GM12878 (cell line): ENCODE measurements around the gene CCP110. TPM values are rescaled to one million over a fixed set of nuclear protein-coding genes. Genes with fewer than 3 reads are reported as not detected.

Source experiments
- ATAC-seq: fragments of 200-7000 bp; cut with Tn5 transposase; 3 replicates; pipeline ENCODE4 v1.9.1; 2020; ENCODE audit warnings: mild to moderate bottlenecking, moderate library complexity
- BruUV-seq: library from RNA; stranded (reverse); fragments of 400-500 nt; replicated peaks from 2 replicates; lab custom pipeline; 2021; lab: Mats Ljungman, UMichigan
- CTCF ChIA-PET: fragments of 300-600 bp; sonication (Branson Sonifier 250); formaldehyde crosslinking; extraction: SDS; loops from one replicate; lab custom pipeline; 2021; ENCODE audit warnings: inconsistent platforms; lab: Yijun Ruan, JAX
- POLR2A ChIA-PET: fragments of 350-600 bp; formaldehyde crosslinking; extraction: SDS; loops from one replicate; lab custom pipeline; 2021; ENCODE audit warnings: inconsistent platforms; lab: Charles Lee
- RAD21 ChIA-PET: fragments of 300-600 bp; sonication (Branson Sonifier 250); formaldehyde crosslinking; loops from one replicate; lab custom pipeline; 2023; ENCODE audit warnings: antibody characterized with exemption; ENCODE audit not compliant: unreplicated experiment; lab: Charles Lee
- SMC1A ChIA-PET: fragments of 300-600 bp; sonication (Branson Sonifier 250); formaldehyde crosslinking; loops from one replicate; lab custom pipeline; 2023; ENCODE audit not compliant: unreplicated experiment, uncharacterized antibody; lab: Charles Lee
- DNase-seq: peaks from one replicate; pipeline ENCODE4 v3.0.0-alpha.2; 2011; ENCODE audit warnings: low read depth, low spot score
- FAIRE-seq: peaks from 3 replicates; lab custom pipeline; 2011; peaks lifted over from hg19 to GRCh38; lab: Jason Lieb, UNC
- H2AFZ ChIP-seq: 2 replicates; pipeline ENCODE4 v1.6.0; 2011; ENCODE audit warnings: low read depth, low read length, control low read depth; ENCODE audit not compliant: control insufficient read depth
- H3K27ac ChIP-seq: 2 replicates; pipeline ENCODE4 v1.5.1; 2011; ENCODE audit warnings: control low read depth; ENCODE audit not compliant: control insufficient read depth, insufficient read depth
- H3K27me3 ChIP-seq, 2 experiments: replicated peaks in 1 of 2; 2 replicates each; pipeline versions ENCODE4 v1.6.0 to v1.6.1; 2011; ENCODE audit warnings: low read length in 1 of 2; ENCODE audit not compliant: control insufficient read depth in 2 of 2, insufficient read depth in 2 of 2
- H3K36me3 ChIP-seq, 2 experiments: 2 replicates each; pipeline ENCODE4 v1.5.1; 2011; ENCODE audit warnings: low read length in 1 of 2; ENCODE audit not compliant: control insufficient read depth in 2 of 2, insufficient read depth in 2 of 2
- H3K4me1 ChIP-seq: 2 replicates; pipeline ENCODE4 v1.6.1; 2011; ENCODE audit warnings: mild to moderate bottlenecking, low read length, moderate library complexity, mixed read lengths; ENCODE audit not compliant: control insufficient read depth, insufficient read depth
- H3K4me2 ChIP-seq: 2 replicates; pipeline ENCODE4 v1.6.0; 2011; ENCODE audit warnings: control low read depth; ENCODE audit not compliant: control insufficient read depth, insufficient read depth
- H3K4me3 ChIP-seq: fragments of 200-600 bp; sonication (generic); 2 replicates; pipeline ENCODE4 v1.5.1; 2016
- H3K79me2 ChIP-seq: 2 replicates; pipeline ENCODE4 v1.6.0; 2011; ENCODE audit warnings: low read length; ENCODE audit not compliant: control insufficient read depth, insufficient read depth
- H3K9ac ChIP-seq: 2 replicates; pipeline ENCODE4 v1.8.0; 2011; ENCODE audit warnings: low read length, control low read depth, mixed read lengths; ENCODE audit not compliant: control insufficient read depth, insufficient read depth
- H3K9me3 ChIP-seq: replicated peaks from 3 replicates; pipeline ENCODE4 v1.5.1; 2011; ENCODE audit warnings: mild to moderate bottlenecking, low read length; ENCODE audit not compliant: control insufficient read depth, insufficient read depth
- H4K20me1 ChIP-seq: 2 replicates; pipeline ENCODE4 v1.6.0; 2011; ENCODE audit not compliant: control insufficient read depth, insufficient read depth
- CBFB ChIP-seq: IDR thresholded peaks from 2 replicates; pipeline ENCODE4 v1.6.1; 2016; ENCODE audit warnings: antibody characterized with exemption, low read depth
- CBX3 ChIP-seq: fragments of 200-600 bp; sonication (generic); IDR thresholded peaks from 2 replicates; pipeline ENCODE4 v1.6.1; 2016; ENCODE audit warnings: low read depth, borderline replicate concordance
- CREB1 ChIP-seq: IDR thresholded peaks from 2 replicates; pipeline ENCODE4 v1.6.1; 2012; ENCODE audit warnings: low read depth, mild to moderate bottlenecking, inconsistent platforms
- HDAC6 ChIP-seq: fragments of 200-600 bp; sonication (generic); IDR thresholded peaks from one replicate; pipeline ENCODE4 v1.8.0; 2017; ENCODE audit warnings: antibody characterized with exemption; ENCODE audit not compliant: unreplicated experiment
- KLF5 ChIP-seq: fragments of 450-650 bp; IDR thresholded peaks from 2 replicates; pipeline ENCODE4 v1.6.1; 2014; ENCODE audit warnings: mild to moderate bottlenecking; ENCODE audit not compliant: partially characterized antibody
- MAX ChIP-seq: IDR thresholded peaks from 2 replicates; pipeline ENCODE4 v1.6.1; 2012; ENCODE audit warnings: low read depth, low read length, improper control_type of control experiment
- MXI1 ChIP-seq: fragments of 150-350 bp; IDR thresholded peaks from 2 replicates; pipeline ENCODE4 v1.6.1; 2011; ENCODE audit warnings: low read depth, mild to moderate bottlenecking, inconsistent platforms, low read length, improper control_type of control experiment
- RCOR1 ChIP-seq: conservative IDR thresholded peaks from 2 replicates; pipeline ENCODE4 v1.6.1; 2012; ENCODE audit warnings: low read depth, low read length, improper control_type of control experiment
- SKIL ChIP-seq: fragments of 450-650 bp; IDR thresholded peaks from 2 replicates; pipeline ENCODE4 v1.6.1; 2017; ENCODE audit warnings: mild to moderate bottlenecking, low read depth, inconsistent platforms; ENCODE audit not compliant: poor library complexity, severe bottlenecking
- SMAD1 ChIP-seq: fragments of 450-650 bp; IDR thresholded peaks from 2 replicates; pipeline ENCODE4 v1.6.1; 2018; ENCODE audit warnings: mild to moderate bottlenecking, low read depth; ENCODE audit not compliant: partially characterized antibody
- SMC3 ChIP-seq: IDR thresholded peaks from 2 replicates; pipeline ENCODE4 v1.6.1; 2011; ENCODE audit warnings: low read length, improper control_type of control experiment, borderline replicate concordance
- STAT1 ChIP-seq: fragments of 450-650 bp; conservative IDR thresholded peaks from 2 replicates; pipeline ENCODE4 v1.6.1; 2014; ENCODE audit warnings: antibody characterized with exemption, mild to moderate bottlenecking
- SUZ12 ChIP-seq: fragments of 200-600 bp; sonication (generic); IDR thresholded peaks from one replicate; pipeline ENCODE4 v1.6.1; 2018; ENCODE audit warnings: antibody characterized with exemption, mild to moderate bottlenecking; ENCODE audit not compliant: unreplicated experiment
- TCF3 ChIP-seq: IDR thresholded peaks from 2 replicates; pipeline ENCODE4 v1.6.1; 2012; ENCODE audit warnings: low read depth, mild to moderate bottlenecking, low read length, borderline replicate concordance; ENCODE audit not compliant: insufficient read depth
- ZNF274 ChIP-seq: IDR thresholded peaks from one replicate; pipeline ENCODE4 v1.8.0; 2011; ENCODE audit not compliant: insufficient read length, insufficient read depth
- ZNF687 ChIP-seq: fragments of 450-650 bp; IDR thresholded peaks from 2 replicates; pipeline ENCODE4 v1.6.1; 2017; ENCODE audit warnings: mild to moderate bottlenecking, moderate library complexity
- WGBS: methylation state at CpG from one replicate; pipeline ENCODE4 v1.1.6; 2016; ENCODE audit warnings: low lambda C conversion rate; ENCODE audit not compliant: insufficient replicate concordance, insufficient coverage; ENCODE audit errors: missing lambda C conversion rate; 5-methylcytosine and 5-hydroxymethylcytosine counted together
- in situ Hi-C: fragments of 300-500 bp; cut with MboI; formaldehyde crosslinking; loops from 9 replicates; pipeline ENCODE4 v1.14.3; 2018; ENCODE audit warnings: mixed read lengths
- intact Hi-C: fragments of 100-400 bp; cut with micrococcal nuclease; formaldehyde crosslinking; loops from one replicate; pipeline ENCODE4 v1.14.2; 2022; ENCODE audit not compliant: unreplicated experiment
- polyA plus RNA-seq, 11 experiments: library from polyadenylated mRNA; depleted of rRNA in 4 of 11; unstranded in 6 of 11; stranded (reverse) in 5 of 11; fragments of >200 nt; fragmentation: Nextera tagmentation in 4 of 11; fragmentation: Illumina TruSeq in 1 of 11; extraction: Ambion mirVana in 4 of 11; extraction: Trizol in 1 of 11; gene quantifications; 1 replicate in 1 of 11; 2 replicates in 10 of 11; pipeline versions ENCODE4 v1.2.1 to v1.2.3, GENCODE V29; 2011 to 2016; ENCODE audit warnings: inconsistent platforms in 2 of 11, missing spikeins in 2 of 11, low read depth in 1 of 11
- total RNA-seq, 4 experiments: library from RNA; depleted of rRNA in 3 of 4; stranded (reverse); fragments of >200 nt in 3 of 4; fragmentation: Illumina TruSeq in 1 of 4; extraction: Trizol in 1 of 4; gene quantifications; 2 replicates each; pipeline versions ENCODE4 v1.2.1 to v1.2.3, GENCODE V29; 2013 to 2021

The CCP110 gene
- total and polyA plus RNA-seq, 10 of the 15 experiments (the other 5 are each of a cell fraction or from before 2014, with no cell fraction given): 6.4 to 38.1 (median 26.7) TPM

- intact Hi-C loops: no loop called here
- no peaks in the 10 kb centered on the region for H3K9me3 ChIP-seq
- no peak overlapping the region for H2AFZ ChIP-seq
- no peak for ATAC-seq
- POLR2A ChIA-PET: no interaction called here
- WGBS: 99% methylated on average over 5 of the region's 5 CpGs
- no peak overlapping the region for H3K4me3 ChIP-seq
- H3K79me2 ChIP-seq: no peaks in the 10 kb centered on the region
- CTCF ChIA-PET: no interaction called here
- H3K27me3 ChIP-seq: no peaks in the 10 kb centered on the region
- H4K20me1 ChIP-seq: no peaks in the 10 kb centered on the region
- no peak overlapping the region for H3K9ac ChIP-seq
- peaks cover under 1 to 2% of the 10 kb centered on the region in 2 experiments; a peak in 3 of 4 replicates for H3K36me3 ChIP-seq
- FAIRE-seq: no peak
- H3K27ac ChIP-seq: no peak overlapping the region
- SMC1A ChIA-PET: no interaction called here
- in situ Hi-C loops: no loop called here
- no peak for DNase-seq
- BruUV-seq: no TSS peak
- RAD21 ChIA-PET: no interaction called here
- peaks cover 4% of the 10 kb centered on the region; the same call in 1 of the 2 replicates for H3K4me1 ChIP-seq
- TF ChIP-seq SUZ12 (no peak), CBX3 (no peak), HDAC6 (no peak), SKIL (no peak), MXI1 (no peak), ZNF687 (no peak), SMC3 (no peak), CBFB (no peak), TCF3 (no peak), STAT1 (no peak), SMAD1 (no peak), MAX (no peak), RCOR1 (no peak), KLF5 (no peak), CREB1 (no peak), ZNF274 (no peak)
- TF ChIP-seq, all 136 proteins: peak for 0
- H3K4me2 ChIP-seq: no peak overlapping the region
Observed at GRCh38 chr16:19497176-19497575, 26.6 kb upstream of the CCP110 start.
